Measurements from ENCODE around the gene ZSCAN1. TPM values are rescaled to one million over a fixed set of nuclear protein-coding genes. Genes with fewer than 3 reads are reported as not detected.

Gene ZSCAN1
- total RNA-seq, 1 donor = 0.36 TPM

GRCh38 chr19:58091251-58091995, 57.6 kb downstream of the ZSCAN1 start:
- peaks cover 8% of the 10 kb centered on the region for H3K36me3 ChIP-seq (ENCODE audit: insufficient read depth, low read length)
- H2AFZ ChIP-seq (ENCODE audit: low read length) = no peak overlapping the region
- no peaks in the 10 kb centered on the region for H3K4me1 ChIP-seq (ENCODE audit: insufficient read depth, low read length)
- TF ChIP-seq CTCF (IDR thresholded peaks at IDR 0.05; ENCODE audit: extremely low read depth, low read depth, low read length) = no peak
- H3K4me2 ChIP-seq (ENCODE audit: insufficient read depth, low read length) = no peak overlapping the region
- peak; percentile 78 for DNase-seq (ENCODE audit: insufficient read length, low spot score, missing footprints)
- no peaks in the 10 kb centered on the region for H4K20me1 ChIP-seq (ENCODE audit: insufficient read depth, low read length)
- H3K27me3 ChIP-seq (ENCODE audit: insufficient read depth, low read length) = no peaks in the 10 kb centered on the region
- no peak overlapping the region for H3K27ac ChIP-seq (ENCODE audit: low read depth, low read length)
- H3K4me3 ChIP-seq (ENCODE audit: insufficient read depth, low read length) = no peak overlapping the region
- peaks cover 18% of the 10 kb centered on the region for H3K79me2 ChIP-seq (ENCODE audit: insufficient read depth, low read length)
- peaks cover 4% of the 10 kb centered on the region for H3K9me3 ChIP-seq (ENCODE audit: low read depth, low read length)

GRCh38 chr19:58093071-58093470, 59.2 kb downstream of the ZSCAN1 start:
- Histone ChIP-seq H2AFZ (ENCODE audit: low read length) (no peak overlapping the region), H4K20me1 (ENCODE audit: insufficient read depth, low read length) (no peaks in the 10 kb centered on the region), H3K36me3 (ENCODE audit: insufficient read depth, low read length) (peaks cover 8% of the 10 kb centered on the region), H3K79me2 (ENCODE audit: insufficient read depth, low read length) (peaks cover 32% of the 10 kb centered on the region), H3K27me3 (ENCODE audit: insufficient read depth, low read length) (no peaks in the 10 kb centered on the region), H3K4me1 (ENCODE audit: insufficient read depth, low read length) (peaks cover 3% of the 10 kb centered on the region), H3K4me3 (ENCODE audit: insufficient read depth, low read length) (no peak overlapping the region), H3K4me2 (ENCODE audit: insufficient read depth, low read length) (no peak overlapping the region), H3K9me3 (ENCODE audit: low read depth, low read length) (peaks cover 4% of the 10 kb centered on the region), H3K27ac (ENCODE audit: low read depth, low read length) (no peak overlapping the region)
- peak; percentile 17 for DNase-seq (ENCODE audit: insufficient read length, low spot score, missing footprints)
- no peak for TF ChIP-seq CTCF (IDR thresholded peaks at IDR 0.05; ENCODE audit: extremely low read depth, low read depth, low read length)

GRCh38 chr19:58095328-58095727, 61.5 kb downstream of the ZSCAN1 start:
- H3K9me3 ChIP-seq (ENCODE audit: low read depth, low read length) = peaks cover 2% of the 10 kb centered on the region
- DNase-seq (ENCODE audit: insufficient read length, low spot score, missing footprints) = peak; percentile 55
- H3K4me3 ChIP-seq (ENCODE audit: insufficient read depth, low read length) = no peak overlapping the region

More at GRCh38 chr19:58095328-58095727, 61.5 kb downstream of the ZSCAN1 start:
- Histone ChIP-seq H3K4me1 (ENCODE audit: insufficient read depth, low read length) (peaks cover 6% of the 10 kb centered on the region), H3K79me2 (ENCODE audit: insufficient read depth, low read length) (peaks cover 32% of the 10 kb centered on the region), H4K20me1 (ENCODE audit: insufficient read depth, low read length) (no peaks in the 10 kb centered on the region), H3K27me3 (ENCODE audit: insufficient read depth, low read length) (no peaks in the 10 kb centered on the region), H3K36me3 (ENCODE audit: insufficient read depth, low read length) (peaks cover 3% of the 10 kb centered on the region), H3K27ac (ENCODE audit: low read depth, low read length) (no peak overlapping the region), H3K4me2 (ENCODE audit: insufficient read depth, low read length) (no peak overlapping the region), H2AFZ (ENCODE audit: low read length) (no peak overlapping the region)
- TF ChIP-seq CTCF (IDR thresholded peaks at IDR 0.05; ENCODE audit: extremely low read depth, low read depth, low read length) = no peak
